ENCODE results near the gene TBC1D9. TPM values are rescaled to one million over a fixed set of nuclear protein-coding genes. Genes with fewer than 3 reads are reported as not detected.

TBC1D9 gene
- polyA plus RNA-seq, 1 of the 3 experiments (the other 2 are of a cell fraction): 13.5 TPM

DNA sequence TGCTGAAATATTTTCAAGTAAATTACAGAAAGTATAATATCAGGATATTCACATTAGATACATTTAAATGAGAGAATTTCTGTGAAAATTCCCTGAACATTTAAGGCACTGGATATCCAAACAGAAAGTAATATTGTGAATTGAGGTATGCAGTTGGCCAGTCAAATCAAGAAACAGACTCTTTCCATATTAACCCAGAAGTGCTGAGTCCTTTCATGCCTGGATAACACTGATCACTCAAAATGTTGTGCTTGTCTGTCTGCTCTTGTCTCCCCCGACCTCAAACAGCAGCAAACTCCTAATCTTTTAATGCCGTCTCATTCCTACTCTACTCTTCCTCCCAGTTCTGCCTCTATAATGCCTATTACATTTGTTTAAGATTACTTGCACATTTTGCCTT is 51.2 kb downstream of the TBC1D9 start:
- H3K4me3 ChIP-seq (ENCODE audit: low read depth in 2 of 2, low read length in 1 of 2): no peak overlapping the region
- H2AFZ ChIP-seq (ENCODE audit: low read depth): no peak overlapping the region
- no peak overlapping the region for H3K9ac ChIP-seq
- no peak overlapping the region for H3K4me2 ChIP-seq
- H3F3A ChIP-seq (replicated peaks; ENCODE audit: insufficient read depth): no peaks in the 10 kb centered on the region
- H3K36me3 ChIP-seq (replicated peaks in 1 of 2; ENCODE audit: control insufficient read depth in 1 of 2, insufficient read depth in 2 of 2, low read length in 1 of 2): peaks cover 4 to 10% of the 10 kb centered on the region in 2 experiments
- H3K27me3 ChIP-seq (ENCODE audit: insufficient read depth): no peaks in the 10 kb centered on the region
- 95% methylated on average over 2 of the region's 2 CpGs for WGBS (ENCODE audit: low lambda C conversion rate)
- TF ChIP-seq NFIC (IDR thresholded peaks at IDR 0.05; ENCODE audit: borderline replicate concordance): no peak
- no peak for TF ChIP-seq RFX5 (IDR thresholded peaks at IDR 0.05; ENCODE audit: low read length)
- TF ChIP-seq, protein P1, sequence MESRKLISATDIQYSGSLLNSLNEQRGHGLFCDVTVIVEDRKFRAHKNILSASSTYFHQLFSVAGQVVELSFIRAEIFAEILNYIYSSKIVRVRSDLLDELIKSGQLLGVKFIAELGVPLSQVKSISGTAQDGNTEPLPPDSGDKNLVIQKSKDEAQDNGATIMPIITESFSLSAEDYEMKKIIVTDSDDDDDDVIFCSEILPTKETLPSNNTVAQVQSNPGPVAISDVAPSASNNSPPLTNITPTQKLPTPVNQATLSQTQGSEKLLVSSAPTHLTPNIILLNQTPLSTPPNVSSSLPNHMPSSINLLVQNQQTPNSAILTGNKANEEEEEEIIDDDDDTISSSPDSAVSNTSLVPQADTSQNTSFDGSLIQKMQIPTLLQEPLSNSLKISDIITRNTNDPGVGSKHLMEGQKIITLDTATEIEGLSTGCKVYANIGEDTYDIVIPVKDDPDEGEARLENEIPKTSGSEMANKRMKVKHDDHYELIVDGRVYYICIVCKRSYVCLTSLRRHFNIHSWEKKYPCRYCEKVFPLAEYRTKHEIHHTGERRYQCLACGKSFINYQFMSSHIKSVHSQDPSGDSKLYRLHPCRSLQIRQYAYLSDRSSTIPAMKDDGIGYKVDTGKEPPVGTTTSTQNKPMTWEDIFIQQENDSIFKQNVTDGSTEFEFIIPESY (IDR thresholded peaks at IDR 0.05; ENCODE audit: borderline replicate concordance, low read depth): no peak
- no peak for TF ChIP-seq SIN3A (IDR thresholded peaks at IDR 0.05; ENCODE audit: borderline replicate concordance, low read depth, low read length)
- no peak for TF ChIP-seq SMC3 (IDR thresholded peaks at IDR 0.05; ENCODE audit: low read depth, low read length)
- no peak for TF ChIP-seq RXRA (IDR thresholded peaks at IDR 0.05; ENCODE audit: borderline replicate concordance, low read depth)
- TF ChIP-seq EP300 (IDR thresholded peaks at IDR 0.05; ENCODE audit: borderline replicate concordance in 1 of 2, low read depth in 1 of 2, low read length in 1 of 2): no peak
- TF ChIP-seq, protein P2, sequence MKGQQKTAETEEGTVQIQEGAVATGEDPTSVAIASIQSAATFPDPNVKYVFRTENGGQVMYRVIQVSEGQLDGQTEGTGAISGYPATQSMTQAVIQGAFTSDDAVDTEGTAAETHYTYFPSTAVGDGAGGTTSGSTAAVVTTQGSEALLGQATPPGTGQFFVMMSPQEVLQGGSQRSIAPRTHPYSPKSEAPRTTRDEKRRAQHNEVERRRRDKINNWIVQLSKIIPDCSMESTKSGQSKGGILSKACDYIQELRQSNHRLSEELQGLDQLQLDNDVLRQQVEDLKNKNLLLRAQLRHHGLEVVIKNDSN (IDR thresholded peaks at IDR 0.05; ENCODE audit: borderline replicate concordance, low read depth): no peak
- no peak for TF ChIP-seq FOXJ3 (CRISPR knock-in tag; IDR thresholded peaks at IDR 0.05)
- TF ChIP-seq JUND (IDR thresholded peaks at IDR 0.05): no peak
- ChIA-PET POLR2A (no interaction called here), CTCF (no interaction called here)
- no peak overlapping the region for H3K27ac ChIP-seq (ENCODE audit: low read depth in 2 of 2, low read length in 1 of 2)
- no peaks in the 10 kb centered on the region for H3K9me3 ChIP-seq
- no peaks in the 10 kb centered on the region for H4K20me1 ChIP-seq (ENCODE audit: insufficient read depth)
- H3K79me2 ChIP-seq (ENCODE audit: insufficient read depth): peaks cover 19% of the 10 kb centered on the region
- no peak for DNase-seq
- no peaks in the 10 kb centered on the region for H3K9me2 ChIP-seq
- H3K4me1 ChIP-seq (ENCODE audit: control insufficient read depth in 1 of 2, insufficient read depth in 2 of 2, low read depth in 1 of 2, low read length in 1 of 2): peaks cover 0 to 5% of the 10 kb centered on the region in 2 experiments; a peak in 2 of 4 replicates

DNA sequence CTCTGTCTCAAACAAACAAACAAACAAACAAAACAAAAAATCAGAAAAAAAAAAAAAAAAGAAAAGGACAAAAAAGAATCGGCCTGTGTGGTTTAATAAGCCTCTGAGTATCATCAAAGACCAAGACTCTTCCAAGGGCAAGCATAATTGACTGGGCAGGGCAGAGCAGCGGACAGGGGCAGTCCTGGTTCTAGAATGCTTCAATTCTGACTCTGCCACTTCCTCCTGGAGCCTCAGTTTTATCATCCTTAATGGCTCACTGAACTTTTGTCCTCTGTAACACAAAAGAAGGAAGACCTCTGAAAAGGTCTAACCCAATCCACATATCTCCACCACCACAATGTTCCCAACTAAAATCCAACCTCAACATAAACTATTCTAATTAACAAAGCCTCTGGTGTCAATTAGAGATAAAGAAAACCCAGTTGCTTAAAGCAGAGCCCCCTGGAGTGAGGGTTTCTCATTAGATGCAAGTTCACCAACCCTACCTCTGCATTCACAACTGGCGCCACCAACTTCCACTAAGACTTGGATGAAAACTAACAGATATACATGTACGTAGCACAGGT is 51.7 kb downstream of the TBC1D9 start:
- Histone ChIP-seq H3F3A (replicated peaks; ENCODE audit: insufficient read depth) (peaks cover under 1% of the 10 kb centered on the region), H2AFZ (ENCODE audit: low read depth) (no peak overlapping the region), H3K36me3 (replicated peaks in 1 of 2; ENCODE audit: control insufficient read depth in 1 of 2, insufficient read depth in 2 of 2, low read length in 1 of 2) (peaks cover 4 to 10% of the 10 kb centered on the region in 2 experiments), H3K9ac (no peak overlapping the region), H3K4me3 (ENCODE audit: low read depth in 2 of 2, low read length in 1 of 2) (no peak overlapping the region), H3K27ac (ENCODE audit: low read depth in 2 of 2, low read length in 1 of 2) (no peak overlapping the region), H3K79me2 (ENCODE audit: insufficient read depth) (peaks cover 19% of the 10 kb centered on the region), H3K27me3 (ENCODE audit: insufficient read depth) (no peaks in the 10 kb centered on the region), H3K9me2 (no peaks in the 10 kb centered on the region), H3K9me3 (no peaks in the 10 kb centered on the region), H4K20me1 (ENCODE audit: insufficient read depth) (no peaks in the 10 kb centered on the region), H3K4me1 (ENCODE audit: control insufficient read depth in 1 of 2, insufficient read depth in 2 of 2, low read depth in 1 of 2, low read length in 1 of 2) (peaks cover 0 to 5% of the 10 kb centered on the region in 2 experiments; a peak in 2 of 4 replicates), H3K4me2 (no peak overlapping the region)
- CTCF ChIA-PET: no interaction called here
- POLR2A ChIA-PET: no interaction called here
- 98% methylated on average over 4 of the region's 4 CpGs for WGBS (ENCODE audit: low lambda C conversion rate)
- DNase-seq: no peak
- TF ChIP-seq, protein P3, sequence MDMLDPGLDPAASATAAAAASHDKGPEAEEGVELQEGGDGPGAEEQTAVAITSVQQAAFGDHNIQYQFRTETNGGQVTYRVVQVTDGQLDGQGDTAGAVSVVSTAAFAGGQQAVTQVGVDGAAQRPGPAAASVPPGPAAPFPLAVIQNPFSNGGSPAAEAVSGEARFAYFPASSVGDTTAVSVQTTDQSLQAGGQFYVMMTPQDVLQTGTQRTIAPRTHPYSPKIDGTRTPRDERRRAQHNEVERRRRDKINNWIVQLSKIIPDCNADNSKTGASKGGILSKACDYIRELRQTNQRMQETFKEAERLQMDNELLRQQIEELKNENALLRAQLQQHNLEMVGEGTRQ (IDR thresholded peaks at IDR 0.05; ENCODE audit: borderline replicate concordance, low read depth, low read length): no peak
- TF ChIP-seq EP300 (IDR thresholded peaks at IDR 0.05; ENCODE audit: borderline replicate concordance in 1 of 2, low read depth in 1 of 2, low read length in 1 of 2) (no peak), RCOR1 (IDR thresholded peaks at IDR 0.05; ENCODE audit: low read length) (no peak), SIN3A (IDR thresholded peaks at IDR 0.05; ENCODE audit: borderline replicate concordance, low read depth, low read length) (no peak), NRF1 (IDR thresholded peaks at IDR 0.05; ENCODE audit: low read depth, low read length) (no peak)

Data from SK-N-SH (cell line).